Bronchial epithelial cell (primary cell): ENCODE data around the gene FBXO44. TPM values are rescaled to one million over a fixed set of nuclear protein-coding genes. Genes with fewer than 3 reads are reported as not detected.
A peak's percentile ranks its signal among the peaks of the same experiment; 100 is the strongest.

Experiments used
- DNase-seq: peaks from one replicate; pipeline ENCODE4 v3.0.0-alpha.2; 2010; ENCODE audit warnings: low read depth
- FAIRE-seq: peaks from 2 replicates; lab custom pipeline; 2011; peaks lifted over from hg19 to GRCh38; lab: Jason Lieb, UNC
- H3K27me3 ChIP-seq: 2 replicates; pipeline ENCODE4 v1.5.1; 2011; ENCODE audit warnings: low read length; ENCODE audit not compliant: control insufficient read depth, insufficient read depth
- H3K36me3 ChIP-seq: 2 replicates; pipeline ENCODE4 v1.5.1; 2011; ENCODE audit warnings: low read length; ENCODE audit not compliant: control insufficient read depth, insufficient read depth
- H3K4me3 ChIP-seq: 2 replicates; pipeline ENCODE4 v1.5.1; 2011; ENCODE audit warnings: mild to moderate bottlenecking, low read depth, low read length, control low read depth
- total RNA-seq: library from RNA; depleted of rRNA; stranded (reverse); fragments of >200 nt; gene quantifications from 2 replicates; pipeline ENCODE4 v1.2.1, GENCODE V29; 2014
- TF ChIP-seq, protein P1 (sequence below): IDR thresholded peaks from 2 replicates; pipeline ENCODE4 v1.5.1; 2011; ENCODE audit warnings: mild to moderate bottlenecking, moderate library complexity, low read length, control low read depth, inconsistent platforms; ENCODE audit not compliant: insufficient read depth, severe bottlenecking

FBXO44 gene
- total RNA-seq, 1 donor from 2014 or later = 9.0 TPM

DNA sequence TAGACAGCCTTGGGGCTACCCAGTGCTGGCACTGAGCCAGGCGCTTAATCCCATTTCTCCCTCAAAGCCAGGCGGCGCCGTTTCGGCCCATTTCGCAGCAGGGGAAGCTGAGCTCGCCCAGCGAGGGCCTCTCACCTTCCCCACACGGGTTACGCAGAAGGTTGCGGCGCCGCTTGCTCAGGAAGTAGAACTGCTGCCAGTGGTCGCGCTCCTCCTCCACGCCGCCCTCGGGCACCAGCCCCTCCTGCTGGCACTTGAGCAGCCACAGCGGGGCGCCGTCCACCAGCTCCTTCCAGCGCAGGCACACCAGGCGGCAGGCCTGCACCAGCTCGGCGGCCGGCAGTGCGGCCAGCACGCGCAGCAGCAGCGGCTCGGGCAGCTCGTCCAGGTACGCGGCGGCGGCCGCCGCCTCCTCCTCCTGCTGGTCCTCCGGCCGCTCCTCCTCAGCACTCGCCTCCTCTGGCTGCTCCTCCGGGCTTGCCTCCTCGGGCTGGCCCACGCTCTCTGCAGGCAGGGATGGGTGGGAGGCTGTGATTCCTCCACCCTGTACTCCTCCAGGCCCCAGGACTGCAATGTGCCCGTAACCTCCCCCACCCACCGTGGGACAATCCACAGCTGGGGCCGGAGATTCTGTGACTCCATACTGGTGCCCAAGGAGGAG is 4.2 kb upstream of the FBXO44 start:
- Histone ChIP-seq H3K27me3 (no peaks in the 10 kb centered on the region), H3K36me3 (peaks cover 1% of the 10 kb centered on the region), H3K4me3 (no peak overlapping the region)
- peak; percentile 49 for DNase-seq
- TF ChIP-seq, protein P1, sequence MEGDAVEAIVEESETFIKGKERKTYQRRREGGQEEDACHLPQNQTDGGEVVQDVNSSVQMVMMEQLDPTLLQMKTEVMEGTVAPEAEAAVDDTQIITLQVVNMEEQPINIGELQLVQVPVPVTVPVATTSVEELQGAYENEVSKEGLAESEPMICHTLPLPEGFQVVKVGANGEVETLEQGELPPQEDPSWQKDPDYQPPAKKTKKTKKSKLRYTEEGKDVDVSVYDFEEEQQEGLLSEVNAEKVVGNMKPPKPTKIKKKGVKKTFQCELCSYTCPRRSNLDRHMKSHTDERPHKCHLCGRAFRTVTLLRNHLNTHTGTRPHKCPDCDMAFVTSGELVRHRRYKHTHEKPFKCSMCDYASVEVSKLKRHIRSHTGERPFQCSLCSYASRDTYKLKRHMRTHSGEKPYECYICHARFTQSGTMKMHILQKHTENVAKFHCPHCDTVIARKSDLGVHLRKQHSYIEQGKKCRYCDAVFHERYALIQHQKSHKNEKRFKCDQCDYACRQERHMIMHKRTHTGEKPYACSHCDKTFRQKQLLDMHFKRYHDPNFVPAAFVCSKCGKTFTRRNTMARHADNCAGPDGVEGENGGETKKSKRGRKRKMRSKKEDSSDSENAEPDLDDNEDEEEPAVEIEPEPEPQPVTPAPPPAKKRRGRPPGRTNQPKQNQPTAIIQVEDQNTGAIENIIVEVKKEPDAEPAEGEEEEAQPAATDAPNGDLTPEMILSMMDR = peak; percentile 89
- no peak for FAIRE-seq

DNA sequence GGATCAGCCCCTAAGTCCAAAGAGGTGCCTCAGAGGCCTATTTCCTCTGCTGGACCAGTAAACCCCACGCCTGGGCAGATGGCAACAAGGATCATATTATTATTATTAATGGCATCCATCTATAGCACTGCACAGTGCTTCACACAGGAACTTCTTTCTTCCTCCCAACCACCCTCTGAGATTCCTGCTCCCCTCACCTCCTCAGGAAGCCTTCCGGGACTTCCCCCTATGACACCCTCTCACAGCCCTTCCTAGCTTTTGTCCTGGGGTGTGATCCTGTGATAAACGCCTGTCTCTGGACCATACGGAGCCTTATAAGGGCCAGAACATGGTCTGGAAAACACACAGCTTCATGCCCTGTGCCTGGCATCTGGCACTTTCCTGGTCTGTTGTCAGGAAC is 3.7 kb upstream of the FBXO44 start:
- no peak for DNase-seq
- peaks cover 3% of the 10 kb centered on the region for H3K36me3 ChIP-seq
- H3K27me3 ChIP-seq = no peaks in the 10 kb centered on the region
- no peak for FAIRE-seq
- no peak overlapping the region for H3K4me3 ChIP-seq
- TF ChIP-seq, protein P1 = no peak

DNA sequence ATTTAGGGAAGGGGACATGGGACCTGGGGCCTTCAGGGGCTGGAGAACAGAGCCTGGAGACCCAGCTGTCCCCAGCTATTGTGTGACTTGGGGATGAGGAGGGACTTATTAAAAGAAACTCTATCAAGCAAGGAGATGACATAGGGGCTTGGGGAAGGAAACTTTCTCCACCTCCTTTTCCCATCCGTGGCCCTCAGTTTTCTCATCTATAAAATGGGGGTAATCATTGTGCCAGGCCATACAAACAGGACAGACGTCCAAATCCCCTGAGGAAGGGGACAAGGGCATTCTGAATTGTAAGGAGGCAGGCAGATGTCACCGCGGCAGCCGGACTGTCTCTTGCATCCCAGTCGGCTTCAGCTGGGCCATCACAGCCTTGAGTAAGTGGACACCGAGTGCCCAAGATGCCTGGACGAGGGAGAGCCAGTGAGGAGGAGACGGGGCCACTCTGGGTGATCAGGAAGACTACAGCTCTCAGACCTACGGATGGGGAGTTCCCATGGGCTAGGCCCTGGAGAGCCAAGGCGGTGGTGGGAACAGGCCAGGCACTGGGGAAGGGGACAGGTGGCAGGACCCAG is 2.4 kb upstream of the FBXO44 start:
- no peak overlapping the region for H3K4me3 ChIP-seq
- DNase-seq (no peak), FAIRE-seq (no peak)
- no peaks in the 10 kb centered on the region for H3K27me3 ChIP-seq
- TF ChIP-seq, protein P1 = no peak
- H3K36me3 ChIP-seq = peaks cover 7% of the 10 kb centered on the region

DNA sequence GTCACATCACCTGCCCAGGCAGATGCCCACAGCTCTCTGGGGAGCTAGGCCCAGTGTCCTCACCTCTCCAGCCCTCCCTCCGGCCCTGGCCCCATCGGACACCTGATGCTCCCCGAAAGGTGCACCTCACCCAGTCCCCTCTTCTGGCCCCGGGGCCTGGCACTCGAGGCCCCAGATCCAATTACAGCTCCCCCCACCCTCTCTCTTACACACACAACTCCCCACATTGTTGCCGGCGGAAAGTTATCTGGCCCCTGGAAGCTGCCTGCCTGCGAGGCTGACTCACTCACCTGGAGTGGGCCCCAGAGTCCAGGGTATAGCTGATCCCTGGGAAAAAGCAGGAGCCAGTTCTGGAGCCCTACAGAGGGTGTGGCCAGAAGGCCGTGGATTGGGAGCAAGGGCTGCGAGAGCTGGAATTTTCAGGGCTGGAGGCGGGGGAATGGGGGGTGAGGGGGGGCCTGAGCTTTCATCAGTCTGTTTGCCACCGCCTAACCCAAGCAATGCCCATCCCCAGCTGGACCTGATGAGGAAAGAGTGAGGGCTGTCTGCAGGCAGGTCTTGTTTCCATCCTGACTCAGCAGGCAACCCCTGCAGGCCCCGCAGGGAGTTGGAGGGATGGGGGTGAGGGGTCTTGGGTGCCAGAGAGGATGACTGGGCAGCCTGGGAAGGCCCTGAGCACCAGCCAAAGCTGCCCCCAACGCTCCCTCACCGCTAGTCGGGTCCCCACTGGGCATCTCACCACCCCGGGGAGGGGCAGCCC is 1.4 kb upstream of the FBXO44 start:
- Histone ChIP-seq H3K36me3 (peaks cover 10% of the 10 kb centered on the region), H3K27me3 (no peaks in the 10 kb centered on the region), H3K4me3 (peak overlapping the region; percentile 81)
- FAIRE-seq (no peak), DNase-seq (peak; percentile 76)
- TF ChIP-seq, protein P1 = no peak

DNA sequence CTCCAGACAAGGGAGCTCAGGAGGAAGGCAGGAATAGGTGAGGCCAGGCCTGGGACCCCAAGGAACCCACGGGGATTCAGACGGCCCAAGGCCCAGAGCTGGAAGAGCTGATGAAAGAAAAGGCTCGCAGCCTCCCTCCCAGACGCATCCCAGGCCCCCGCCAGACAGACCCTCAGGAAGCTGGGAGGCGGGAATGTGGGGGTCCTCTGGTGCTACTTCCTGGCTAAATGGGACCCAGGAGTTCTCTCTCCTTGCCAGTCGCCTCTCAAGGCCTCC is 878 bp upstream of the FBXO44 start:
- Histone ChIP-seq H3K4me3 (peak overlapping the region; percentile 81), H3K36me3 (peaks cover 13% of the 10 kb centered on the region), H3K27me3 (no peaks in the 10 kb centered on the region)
- FAIRE-seq = no peak
- TF ChIP-seq, protein P1 = no peak
- no peak for DNase-seq
